ENCODE results near the gene STRN3. TPM values are rescaled to one million over a fixed set of nuclear protein-coding genes. Genes with fewer than 3 reads are reported as not detected.

Gene STRN3
- total RNA-seq, 1 experiment from 2014 or later = 34.4 TPM

GRCh38 chr14:30921305-30921704, 104.9 kb downstream of the STRN3 start:
- no peak for TF ChIP-seq CTCF (IDR thresholded peaks at IDR 0.05; ENCODE audit: unreplicated experiment)
- Mint-ChIP-seq H3K36me3 (ENCODE audit: insufficient read depth, unreplicated experiment) (peaks cover 6% of the 10 kb centered on the region), H3K9me3 (ENCODE audit: low read depth, unreplicated experiment) (no peaks in the 10 kb centered on the region), H3K27me3 (ENCODE audit: unreplicated experiment) (no peaks in the 10 kb centered on the region), H3K4me3 (ENCODE audit: low read depth, unreplicated experiment) (no peak overlapping the region), H3K27ac (ENCODE audit: unreplicated experiment) (peak overlapping the region; percentile 31), H3K4me1 (ENCODE audit: low read depth, unreplicated experiment) (peaks cover 10% of the 10 kb centered on the region)
- no peak for DNase-seq
- CTCF ChIA-PET = interaction anchor here (0.6 kb wide), 1 partner anchor 26 kb away, joined by 6 read pairs; no protein-coding TSS in a partner anchor
- no TSS peak for BruUV-seq (replicated peaks)
- intact Hi-C loops (cut with micrococcal nuclease; ENCODE audit: unreplicated experiment) = no loop called here

GRCh38 chr14:30915596-30915995, 110.6 kb downstream of the STRN3 start:
- peaks cover 2% of the 10 kb centered on the region for H3K4me1 Mint-ChIP-seq (ENCODE audit: low read depth, unreplicated experiment)

GRCh38 chr14:30914812-30915211, 111.4 kb downstream of the STRN3 start:
- intact Hi-C loops (cut with micrococcal nuclease; ENCODE audit: unreplicated experiment) = no loop called here
- no peaks in the 10 kb centered on the region for H3K4me1 Mint-ChIP-seq (ENCODE audit: low read depth, unreplicated experiment)
- H3K4me3 Mint-ChIP-seq (ENCODE audit: low read depth, unreplicated experiment) = no peak overlapping the region
- no peak overlapping the region for H3K27ac Mint-ChIP-seq (ENCODE audit: unreplicated experiment)
- no peak for DNase-seq
- no peaks in the 10 kb centered on the region for H3K9me3 Mint-ChIP-seq (ENCODE audit: low read depth, unreplicated experiment)
- no peak for TF ChIP-seq CTCF (IDR thresholded peaks at IDR 0.05; ENCODE audit: unreplicated experiment)
- CTCF ChIA-PET = no interaction called here
- H3K27me3 Mint-ChIP-seq (ENCODE audit: unreplicated experiment) = no peaks in the 10 kb centered on the region
- no peaks in the 10 kb centered on the region for H3K36me3 Mint-ChIP-seq (ENCODE audit: insufficient read depth, unreplicated experiment)
- no TSS peak for BruUV-seq (replicated peaks)

More at GRCh38 chr14:30915596-30915995, 110.6 kb downstream of the STRN3 start:
- Mint-ChIP-seq H3K27me3 (ENCODE audit: unreplicated experiment) (no peaks in the 10 kb centered on the region), H3K9me3 (ENCODE audit: low read depth, unreplicated experiment) (no peaks in the 10 kb centered on the region), H3K4me3 (ENCODE audit: low read depth, unreplicated experiment) (no peak overlapping the region), H3K27ac (ENCODE audit: unreplicated experiment) (no peak overlapping the region), H3K36me3 (ENCODE audit: insufficient read depth, unreplicated experiment) (no peaks in the 10 kb centered on the region)
- BruUV-seq (replicated peaks) = no TSS peak
- intact Hi-C loops (cut with micrococcal nuclease; ENCODE audit: unreplicated experiment) = no loop called here
- CTCF ChIA-PET = no interaction called here
- no peak for DNase-seq
- no peak for TF ChIP-seq CTCF (IDR thresholded peaks at IDR 0.05; ENCODE audit: unreplicated experiment)

- BruUV-seq (replicated peaks) = no TSS peak
- TF ChIP-seq CTCF (IDR thresholded peaks at IDR 0.05; ENCODE audit: unreplicated experiment) = no peak
- DNase-seq = no peak
- no peak overlapping the region for H3K27ac Mint-ChIP-seq (ENCODE audit: unreplicated experiment)
- intact Hi-C loops (cut with micrococcal nuclease; ENCODE audit: unreplicated experiment) = no loop called here
- H3K4me1 Mint-ChIP-seq (ENCODE audit: low read depth, unreplicated experiment) = no peaks in the 10 kb centered on the region
- no peaks in the 10 kb centered on the region for H3K36me3 Mint-ChIP-seq (ENCODE audit: insufficient read depth, unreplicated experiment)
- CTCF ChIA-PET = no interaction called here
- H3K27me3 Mint-ChIP-seq (ENCODE audit: unreplicated experiment) = no peaks in the 10 kb centered on the region
- no peaks in the 10 kb centered on the region for H3K9me3 Mint-ChIP-seq (ENCODE audit: low read depth, unreplicated experiment)
- no peak overlapping the region for H3K4me3 Mint-ChIP-seq (ENCODE audit: low read depth, unreplicated experiment)
Measured at GRCh38 chr14:30908826-30909225, 117.4 kb downstream of the STRN3 start.

Measured in Calu3 (cell line).